GM04504 (cell line): ENCODE data around the gene UVRAG.
"Not testable (repeated sequence)": the region's sequence is repeated elsewhere in the genome, so short reads cannot be mapped to it uniquely, and the experiment has no call there.

Source experiments
- DNase-seq: peaks from one replicate; pipeline ENCODE4 v3.0.0-alpha.2; 2012; ENCODE audit warnings: low read depth

UVRAG gene

GRCh38 chr11:75845324-75845723 lies 30.3 kb downstream of the UVRAG start:
- no peak for DNase-seq

GRCh38 chr11:75849894-75850293 lies 34.9 kb downstream of the UVRAG start:
- no peak for DNase-seq

- no peak for DNase-seq
These were observed 35.8 kb downstream of the UVRAG start for GRCh38 chr11:75850787-75851186.

- peak; percentile 17 for DNase-seq
These were observed 36.2 kb downstream of the UVRAG start for GRCh38 chr11:75851203-75851602.

GRCh38 chr11:75852406-75853017 lies 37.5 kb downstream of the UVRAG start:
- no peak for DNase-seq

- not testable (repeated sequence) for DNase-seq
These were observed 38.6 kb downstream of the UVRAG start for GRCh38 chr11:75853563-75853962.

GRCh38 chr11:75853971-75854370 lies 39.0 kb downstream of the UVRAG start:
- DNase-seq = no peak

DNA sequence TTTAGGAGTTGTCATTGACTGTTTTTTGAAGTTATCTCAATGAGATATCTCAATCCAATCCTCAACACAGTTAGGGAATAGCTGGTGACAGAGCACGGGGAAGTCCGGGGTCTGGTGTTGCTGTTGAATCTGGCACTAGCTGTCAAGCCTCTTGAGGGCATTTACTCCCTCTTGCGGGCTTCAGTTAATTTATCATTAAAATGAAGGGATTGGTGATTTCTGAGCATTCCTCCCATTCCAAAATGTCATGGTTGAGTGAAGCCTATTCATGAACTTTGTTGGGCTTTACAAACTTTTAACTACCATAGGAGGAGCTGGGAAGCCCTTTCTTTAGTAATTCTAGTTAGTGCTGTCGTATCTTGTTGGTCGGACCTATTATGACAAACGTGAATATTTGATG lies 40.2 kb downstream of the UVRAG start:
- DNase-seq = no peak

DNA sequence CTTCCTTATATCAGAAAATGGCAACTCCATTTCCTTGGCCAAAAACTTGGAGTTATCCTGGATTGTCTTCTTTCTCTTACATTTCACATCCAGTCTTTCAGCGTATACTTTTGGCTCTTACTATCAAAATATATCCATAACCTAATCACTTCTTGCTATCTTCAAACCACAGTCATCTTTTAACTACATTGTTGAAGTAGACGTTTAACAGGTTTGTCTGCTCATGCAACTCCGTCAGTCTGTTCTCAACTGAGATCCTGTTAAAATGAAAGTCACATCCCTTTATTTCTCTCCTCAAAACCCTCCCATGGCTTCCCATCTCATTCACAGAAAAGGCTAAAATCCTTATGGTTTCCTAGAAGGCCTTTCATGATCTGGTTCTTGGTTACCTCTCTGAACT lies 41.9 kb downstream of the UVRAG start:
- DNase-seq = no peak

DNA sequence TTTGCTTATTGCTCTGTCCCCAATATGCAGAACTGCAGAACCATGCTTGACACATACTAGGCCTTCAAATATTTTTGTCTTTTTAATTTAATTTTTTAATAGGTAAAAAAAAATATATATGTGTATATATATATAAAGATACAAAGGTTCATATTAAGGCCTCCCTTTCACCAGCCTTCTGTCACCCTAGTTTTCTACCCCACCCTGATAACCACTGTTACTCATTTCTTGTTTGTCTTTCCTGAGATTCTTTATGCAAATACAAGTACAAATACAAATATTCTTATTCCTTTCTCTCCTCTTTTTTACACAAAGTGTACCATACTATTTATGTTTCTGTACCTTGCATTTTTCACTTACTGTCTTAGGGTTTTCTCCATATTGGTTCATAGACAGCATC lies 43.0 kb downstream of the UVRAG start:
- no peak for DNase-seq

GRCh38 chr11:75858613-75859012 lies 43.6 kb downstream of the UVRAG start:
- DNase-seq = peak; percentile 15

DNA sequence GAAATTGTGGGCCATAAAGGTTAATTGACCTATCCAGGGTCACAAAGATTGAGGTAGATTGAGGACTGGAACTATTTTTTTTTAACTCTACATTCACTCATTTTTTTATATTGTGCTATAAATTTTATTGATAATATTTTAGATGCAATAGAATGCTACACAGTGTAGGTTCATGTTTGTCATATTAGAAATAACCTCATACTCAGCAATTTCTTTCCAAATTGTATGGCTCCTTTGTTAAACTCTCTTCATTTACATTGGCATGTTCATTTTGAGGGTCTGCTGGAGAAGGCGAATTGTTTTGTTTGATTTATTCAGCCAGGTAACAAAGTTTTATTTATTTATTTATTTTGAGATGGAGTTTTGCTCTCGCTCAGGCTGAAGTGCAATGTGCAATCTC lies 44.6 kb downstream of the UVRAG start:
- DNase-seq = no peak

- DNase-seq = no peak
These were observed 47.4 kb downstream of the UVRAG start for GRCh38 chr11:75862437-75862836.

DNA sequence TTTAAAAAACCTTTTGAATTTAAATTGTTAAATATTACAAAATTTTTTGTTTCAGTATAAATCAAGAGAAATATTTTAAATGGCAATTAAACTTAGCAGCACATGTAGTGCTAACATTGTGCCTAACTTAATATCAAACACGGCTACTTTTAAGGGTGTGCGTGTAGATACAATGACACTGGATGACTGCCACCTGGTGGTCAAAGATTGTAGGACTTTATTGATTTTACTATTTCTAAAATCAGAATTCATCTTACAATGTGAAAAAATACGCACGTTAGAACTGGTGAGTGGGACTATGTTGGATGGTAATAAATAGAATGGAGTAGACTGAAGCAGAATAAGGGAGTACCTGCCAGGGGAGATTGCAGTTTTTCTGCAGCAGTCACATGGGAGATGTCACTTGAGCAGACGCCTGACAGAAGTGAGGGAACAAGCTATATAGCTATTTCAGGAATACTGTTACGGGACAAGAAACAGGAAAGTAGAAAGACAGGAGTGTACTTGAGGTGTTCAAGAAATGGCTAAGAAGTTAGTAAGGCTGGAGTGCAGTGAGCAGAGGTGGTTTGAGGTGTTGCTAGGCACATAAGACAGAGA lies 52.9 kb downstream of the UVRAG start:
- peak; percentile 17 for DNase-seq

DNA sequence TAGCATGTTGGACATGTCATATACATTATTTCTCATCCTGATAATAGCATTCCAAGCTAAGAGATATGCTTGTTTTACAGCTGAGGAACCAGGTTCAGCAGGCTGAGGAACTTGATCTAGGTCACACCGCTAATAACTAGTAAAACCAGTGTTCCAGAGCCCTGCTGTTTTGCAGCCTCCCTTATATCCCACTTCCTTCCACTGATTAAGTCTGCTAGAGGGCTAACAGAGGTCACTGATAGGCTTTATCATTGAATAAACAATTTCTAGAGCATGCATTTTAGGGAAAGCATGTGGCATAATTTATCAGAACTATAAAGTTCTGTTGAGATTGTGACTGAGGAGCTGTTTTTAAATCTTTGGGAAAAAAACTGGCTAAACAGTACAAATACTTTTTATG lies 54.0 kb downstream of the UVRAG start:
- DNase-seq = no peak

GRCh38 chr11:75869661-75870455 lies 54.8 kb downstream of the UVRAG start:
- DNase-seq = no peak

DNA sequence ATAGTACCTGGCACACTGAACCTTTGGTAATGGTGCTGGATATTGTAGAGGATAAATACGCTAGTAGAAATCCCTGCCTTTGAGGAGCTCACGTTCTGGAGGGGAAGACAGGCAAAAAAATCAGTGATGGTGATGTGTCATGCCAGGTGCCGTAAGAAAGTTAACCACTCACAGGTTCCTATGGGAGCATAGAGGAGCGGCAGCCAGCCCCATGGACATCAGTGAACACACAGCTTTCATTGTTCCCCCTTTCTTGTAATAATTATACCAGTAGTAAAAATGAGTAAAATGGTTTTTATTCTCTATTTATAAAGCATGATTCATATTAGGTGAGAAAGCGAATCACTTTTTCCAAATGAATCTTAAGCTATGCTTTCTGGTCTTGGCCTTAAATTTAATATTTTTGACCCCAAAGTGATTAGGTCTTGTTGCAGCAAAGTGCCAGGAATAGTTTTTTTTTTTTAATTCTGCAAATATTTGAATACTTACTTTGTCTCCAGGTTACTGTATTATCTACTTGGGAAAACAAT lies 57.9 kb downstream of the UVRAG start:
- no peak for DNase-seq

- no peak for DNase-seq
These were observed 58.6 kb downstream of the UVRAG start for GRCh38 chr11:75873417-75874221.

DNA sequence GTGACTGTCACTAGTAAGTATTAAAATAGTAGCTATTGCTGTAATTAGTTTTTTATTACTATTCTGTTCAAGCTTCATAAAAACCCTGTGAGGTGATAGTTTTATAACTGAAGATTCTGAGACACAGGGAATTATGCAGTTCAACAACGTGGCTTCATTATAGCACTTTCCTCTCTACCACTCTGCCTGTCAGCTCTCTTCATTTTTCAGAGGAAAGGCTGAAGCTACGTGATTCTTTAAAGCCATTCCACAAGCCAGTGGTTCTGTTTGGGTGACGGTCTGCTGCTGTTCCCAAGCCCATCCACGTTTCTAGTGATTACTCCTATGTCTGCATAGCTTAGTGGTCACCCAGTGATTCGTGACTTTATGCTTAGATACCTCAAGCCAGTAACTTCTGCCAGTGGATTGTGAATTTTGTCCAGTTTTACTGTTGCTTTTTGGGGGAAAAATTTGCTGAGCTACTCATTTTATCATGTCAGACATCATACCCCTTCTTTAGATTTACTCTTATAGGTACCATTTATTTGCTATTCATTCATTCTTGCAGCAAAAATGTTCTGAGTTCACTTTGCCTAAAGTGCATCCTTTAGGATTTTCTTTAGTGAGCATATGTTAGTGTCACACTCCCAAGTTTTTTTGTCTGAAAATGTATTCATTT lies 59.8 kb downstream of the UVRAG start:
- no peak for DNase-seq

- not testable (repeated sequence) for DNase-seq
These were observed 62.3 kb downstream of the UVRAG start for GRCh38 chr11:75877327-75877726.

DNA sequence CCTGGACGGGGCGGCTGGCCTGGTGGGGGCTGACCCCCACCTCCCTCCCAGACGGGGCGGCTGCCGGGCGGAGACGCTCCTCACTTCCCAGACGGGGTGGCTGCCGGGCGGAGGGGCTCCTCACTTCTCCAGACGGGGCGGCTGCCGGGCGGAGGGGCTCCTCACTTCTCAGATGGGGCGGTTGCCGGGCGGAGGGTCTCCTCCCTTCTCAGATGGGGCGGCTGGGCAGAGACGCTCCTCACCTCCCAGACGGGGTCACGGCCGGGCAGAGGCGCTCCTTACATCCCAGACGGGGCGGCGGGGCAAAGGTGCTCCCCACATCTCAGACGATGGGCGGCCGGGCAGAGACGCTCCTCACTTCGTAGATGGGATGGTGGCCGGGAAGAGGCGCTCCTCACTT lies 62.9 kb downstream of the UVRAG start:
- DNase-seq = not testable (repeated sequence)

GRCh38 chr11:75878933-75879332 lies 63.9 kb downstream of the UVRAG start:
- DNase-seq = no peak
